Loucy (cell line): ENCODE data around the gene IGFBP5.

Source experiments
- H2AFZ ChIP-seq: fragments of 200-600 bp; sonication (generic); 2 replicates; pipeline ENCODE4 v1.6.0; 2016; ENCODE audit warnings: antibody characterized with exemption, mild to moderate bottlenecking, low read length, moderate library complexity
- H3F3A ChIP-seq: fragments of 200-600 bp; 2 replicates; pipeline ENCODE4 v1.6.0; 2016; ENCODE audit warnings: antibody characterized with exemption, low read depth, mild to moderate bottlenecking
- H3K27me3 ChIP-seq: fragments of 200-600 bp; sonication (generic); 2 replicates; pipeline ENCODE4 v1.6.1; 2014; ENCODE audit warnings: low read length, mild to moderate bottlenecking; ENCODE audit not compliant: insufficient read depth, poor library complexity, severe bottlenecking
- H3K36me3 ChIP-seq: fragments of 200-600 bp; sonication (generic); 2 replicates; pipeline ENCODE4 v1.6.1; 2016; ENCODE audit warnings: low read length; ENCODE audit not compliant: insufficient read depth
- H3K4me1 ChIP-seq: fragments of 200-600 bp; sonication (generic); 2 replicates; pipeline ENCODE4 v1.5.1; 2014; ENCODE audit warnings: low read length, mild to moderate bottlenecking; ENCODE audit not compliant: insufficient read depth, poor library complexity, severe bottlenecking
- H3K4me2 ChIP-seq: fragments of 200-600 bp; sonication (generic); 2 replicates; pipeline ENCODE4 v1.6.0; 2014; ENCODE audit warnings: antibody characterized with exemption, low read length, low read depth, mild to moderate bottlenecking; ENCODE audit not compliant: poor library complexity, severe bottlenecking
- H3K4me3 ChIP-seq: fragments of 200-600 bp; sonication (generic); 2 replicates; pipeline ENCODE4 v1.5.1; 2014; ENCODE audit warnings: low read length, mild to moderate bottlenecking, mixed read lengths; ENCODE audit not compliant: poor library complexity, severe bottlenecking
- H3K79me2 ChIP-seq: fragments of 200-600 bp; sonication (generic); 2 replicates; pipeline ENCODE4 v1.6.1; 2014; ENCODE audit warnings: low read length; ENCODE audit not compliant: insufficient read depth
- H3K9ac ChIP-seq: fragments of 200-600 bp; sonication (generic); 2 replicates; pipeline ENCODE4 v1.6.0; 2014; ENCODE audit warnings: mild to moderate bottlenecking, low read depth, low read length, moderate library complexity; ENCODE audit not compliant: poor library complexity, severe bottlenecking
- H3K9me2 ChIP-seq: fragments of 200-600 bp; sonication (generic); replicated peaks from 2 replicates; pipeline ENCODE4 v1.6.1; 2016; ENCODE audit warnings: low read depth, low read length, mixed read lengths
- H3K9me3 ChIP-seq: fragments of 200-600 bp; sonication (generic); 2 replicates; pipeline ENCODE4 v1.6.1; 2014; ENCODE audit warnings: mild to moderate bottlenecking, antibody characterized with exemption, low read length, low read depth; ENCODE audit not compliant: insufficient read depth
- H4K20me1 ChIP-seq: fragments of 200-600 bp; sonication (generic); 2 replicates; pipeline ENCODE4 v1.6.0; 2014; ENCODE audit warnings: antibody characterized with exemption, low read length, mild to moderate bottlenecking; ENCODE audit not compliant: insufficient read depth, poor library complexity, severe bottlenecking
- CTCF ChIP-seq: fragments of 200-600 bp; sonication (generic); conservative IDR thresholded peaks from 2 replicates; pipeline ENCODE4 v1.5.1; 2014; ENCODE audit warnings: mild to moderate bottlenecking, antibody characterized with exemption, low read length
- EZH2phosphoT487 ChIP-seq: fragments of 200-600 bp; IDR thresholded peaks from 2 replicates; pipeline ENCODE4 v1.6.1; 2018; ENCODE audit warnings: antibody characterized with exemption, mild to moderate bottlenecking, moderate library complexity, borderline replicate concordance

The IGFBP5 gene

DNA sequence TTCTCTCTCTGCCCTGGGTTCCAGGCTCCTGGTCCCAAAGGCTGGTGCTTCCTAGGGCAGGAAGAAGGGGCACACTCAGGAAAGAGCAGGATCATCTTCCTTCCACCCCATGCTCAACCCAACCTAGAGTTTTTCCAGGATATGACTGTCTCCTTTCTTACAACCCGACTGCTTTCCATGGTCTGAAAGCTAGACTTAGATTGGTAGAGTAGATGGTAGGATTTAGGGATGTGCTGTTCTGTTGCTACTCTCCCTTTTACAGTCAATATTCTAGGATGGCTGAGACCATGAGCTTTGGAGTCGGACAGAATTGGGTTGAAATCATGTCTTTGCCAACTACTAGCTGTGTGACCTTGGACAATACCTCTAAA lies 45.9 kb upstream of the IGFBP5 start:
- Histone ChIP-seq H4K20me1 (no peaks in the 10 kb centered on the region), H3K9me3 (no peaks in the 10 kb centered on the region), H3K36me3 (no peaks in the 10 kb centered on the region), H2AFZ (no peak overlapping the region), H3K79me2 (no peaks in the 10 kb centered on the region), H3K4me1 (no peaks in the 10 kb centered on the region), H3K27me3 (no peaks in the 10 kb centered on the region), H3K4me2 (no peak overlapping the region), H3K9ac (no peak overlapping the region), H3F3A (no peaks in the 10 kb centered on the region), H3K4me3 (no peak overlapping the region), H3K9me2 (no peaks in the 10 kb centered on the region)
- no peak for TF ChIP-seq CTCF

DNA sequence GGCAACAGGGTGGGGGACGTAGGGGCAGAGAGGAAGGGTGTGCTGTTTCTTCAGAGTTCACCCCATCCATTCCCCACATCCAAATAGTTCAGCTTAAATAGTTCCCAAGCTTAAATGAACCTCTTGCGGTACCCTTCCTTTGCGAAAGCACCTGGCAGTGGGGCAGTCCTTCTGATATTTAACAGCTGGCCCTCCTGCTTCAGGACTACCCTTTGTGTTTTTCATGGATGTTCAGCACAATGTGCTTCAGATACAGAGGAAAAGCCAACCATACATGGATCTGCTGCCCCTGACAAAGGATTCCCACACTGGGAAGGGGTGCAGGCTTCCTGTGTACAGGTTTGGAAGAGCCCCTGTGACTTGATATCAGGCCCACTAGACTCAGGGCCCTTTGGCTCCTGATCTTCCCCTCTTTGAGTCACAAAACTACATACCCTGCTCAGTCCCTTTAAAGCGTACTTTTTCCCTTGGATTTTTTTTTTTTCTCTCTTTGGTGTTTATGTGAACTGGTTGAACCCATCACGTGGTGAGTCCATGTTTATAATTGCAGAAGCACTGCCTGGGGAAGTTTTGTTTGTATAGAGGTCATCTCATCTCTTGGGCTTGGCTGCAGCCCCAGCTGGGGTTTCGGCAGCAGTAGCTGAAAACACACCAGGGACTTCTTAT lies 45.3 kb upstream of the IGFBP5 start:
- no peaks in the 10 kb centered on the region for H3K36me3 ChIP-seq
- no peaks in the 10 kb centered on the region for H3K27me3 ChIP-seq
- no peaks in the 10 kb centered on the region for H3F3A ChIP-seq
- TF ChIP-seq EZH2phosphoT487 (no peak), CTCF (no peak)
- no peaks in the 10 kb centered on the region for H3K9me3 ChIP-seq
- no peaks in the 10 kb centered on the region for H3K79me2 ChIP-seq
- no peak overlapping the region for H3K9ac ChIP-seq
- H2AFZ ChIP-seq: no peak overlapping the region
- H3K4me2 ChIP-seq: no peak overlapping the region
- no peaks in the 10 kb centered on the region for H3K4me1 ChIP-seq
- no peaks in the 10 kb centered on the region for H3K9me2 ChIP-seq
- H4K20me1 ChIP-seq: no peaks in the 10 kb centered on the region
- no peak overlapping the region for H3K4me3 ChIP-seq

DNA sequence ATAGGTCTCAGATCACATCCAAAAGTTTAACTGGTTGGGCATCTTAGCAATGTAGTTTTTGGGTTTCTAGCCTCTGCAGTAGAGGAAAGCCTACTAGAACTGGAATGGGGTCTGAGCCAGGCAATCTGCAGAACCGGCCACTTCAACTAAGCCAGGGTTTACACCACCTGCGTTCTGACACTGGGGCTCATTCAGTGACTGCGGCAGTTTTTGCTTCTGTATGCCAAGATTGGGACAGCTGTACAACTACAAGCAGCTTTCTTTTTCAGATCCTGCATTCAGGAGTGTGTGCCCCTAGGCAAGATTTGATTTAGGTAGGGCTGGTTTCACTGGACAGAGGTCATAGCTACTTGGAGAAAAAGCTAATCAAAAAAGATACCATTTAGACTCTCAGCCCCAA lies 43.7 kb upstream of the IGFBP5 start:
- Histone ChIP-seq H3K4me2 (no peak overlapping the region), H3K9me3 (no peaks in the 10 kb centered on the region), H3K9me2 (no peaks in the 10 kb centered on the region), H3K79me2 (no peaks in the 10 kb centered on the region), H4K20me1 (no peaks in the 10 kb centered on the region), H3K36me3 (no peaks in the 10 kb centered on the region), H3K4me1 (no peaks in the 10 kb centered on the region), H2AFZ (no peak overlapping the region), H3F3A (no peaks in the 10 kb centered on the region), H3K4me3 (no peak overlapping the region), H3K27me3 (no peaks in the 10 kb centered on the region), H3K9ac (no peak overlapping the region)
- TF ChIP-seq EZH2phosphoT487 (no peak), CTCF (no peak)
